AG10803 (cell line): ENCODE measurements around the gene PCDHGA2.

Source experiments
- DNase-seq: peaks from one replicate; pipeline ENCODE4 v3.0.0; 2010; ENCODE audit warnings: low read depth
- H3K4me3 ChIP-seq: 2 replicates; pipeline ENCODE4 v1.5.1; 2011; ENCODE audit warnings: mild to moderate bottlenecking, low read length, control low read depth
- CTCF ChIP-seq: conservative IDR thresholded peaks from 2 replicates; pipeline ENCODE4 v1.5.1; 2011; ENCODE audit warnings: mild to moderate bottlenecking, low read length, control low read depth, inconsistent platforms

PCDHGA2 gene

GRCh38 chr5:141388661-141389060 lies 50.1 kb downstream of the PCDHGA2 start:
- no peak for DNase-seq
- no peak overlapping the region; the same call in 1 of the 2 replicates for H3K4me3 ChIP-seq
- TF ChIP-seq CTCF, result no peak

GRCh38 chr5:141389153-141390042 lies 50.8 kb downstream of the PCDHGA2 start:
- no peak overlapping the region for H3K4me3 ChIP-seq
- DNase-seq, result no peak
- TF ChIP-seq CTCF, result no peak

- H3K4me3 ChIP-seq, result peak within 1 kb of the TSS; percentile 9; the same call in 1 of the 2 replicates
- TF ChIP-seq CTCF, result peak; percentile 22
- peak; percentile 41 for DNase-seq
These were observed 54.1 kb downstream of the PCDHGA2 start, which contains the start of gene PCDHGA8 for GRCh38 chr5:141392429-141393198. PCDHGA8 (plus strand) TSS chr5:141392633; CDS start chr5:141392814, 181 bp downstream.
